SK-N-MC (cell line): ENCODE results near the gene C12orf50.

Experiments used
- EZH2 ChIP-seq: fragments of 200-600 bp; sonication (generic); IDR thresholded peaks from one replicate; pipeline ENCODE4 v1.6.1; 2017; ENCODE audit warnings: antibody characterized with exemption
- POLR2AphosphoS5 ChIP-seq: IDR thresholded peaks from 2 replicates; pipeline ENCODE4 v1.6.1; 2012; ENCODE audit warnings: mild to moderate bottlenecking, low read depth, low read length, borderline replicate concordance

- TF ChIP-seq EZH2 (no peak), POLR2AphosphoS5 (no peak)
These were observed 33.5 kb downstream of the C12orf50 start for GRCh38 chr12:87995581-87996178.
